DMS79 treated with DMSO at 0.1 percent for 48 hours (cell line): ENCODE data around the gene ARPP21.
A peak's percentile ranks its signal among the peaks of the same experiment; 100 is the strongest.

ENCODE experiments used
- DNase-seq: peaks from one replicate; lab custom pipeline; 2025; lab: John Stamatoyannopoulos, UW

ARPP21 gene

DNA sequence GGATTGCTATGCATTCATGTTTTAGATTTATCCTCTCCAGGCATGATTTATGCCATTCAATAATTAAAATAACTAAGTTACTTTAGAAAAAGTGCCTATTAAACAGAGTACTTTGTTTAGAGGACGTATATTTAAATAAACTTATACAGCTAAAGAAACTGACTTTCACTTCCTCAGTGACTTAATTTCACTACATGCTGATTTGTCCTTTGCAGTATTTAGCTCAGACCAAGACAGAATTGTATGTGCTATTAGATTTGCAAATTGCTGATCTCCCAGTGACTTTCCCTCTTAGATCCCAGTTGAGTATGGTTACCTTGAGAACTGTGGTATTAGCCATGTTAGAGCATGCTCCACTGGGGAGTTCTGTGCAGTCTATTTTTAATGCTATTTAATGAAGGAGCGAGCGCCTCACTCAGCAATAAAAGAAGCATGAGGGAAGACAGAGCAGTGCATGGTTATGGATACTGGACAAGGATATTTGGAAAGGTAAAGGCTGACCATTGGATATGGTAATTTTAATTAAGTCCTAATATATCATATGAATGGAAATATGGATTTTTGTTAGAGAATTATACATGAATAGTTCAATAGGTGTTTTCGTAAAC is 2.7 kb downstream of the ARPP21 start:
- DNase-seq = no peak

GRCh38 chr3:35643495-35643894 is 4.2 kb downstream of the ARPP21 start:
- no peak for DNase-seq

DNA sequence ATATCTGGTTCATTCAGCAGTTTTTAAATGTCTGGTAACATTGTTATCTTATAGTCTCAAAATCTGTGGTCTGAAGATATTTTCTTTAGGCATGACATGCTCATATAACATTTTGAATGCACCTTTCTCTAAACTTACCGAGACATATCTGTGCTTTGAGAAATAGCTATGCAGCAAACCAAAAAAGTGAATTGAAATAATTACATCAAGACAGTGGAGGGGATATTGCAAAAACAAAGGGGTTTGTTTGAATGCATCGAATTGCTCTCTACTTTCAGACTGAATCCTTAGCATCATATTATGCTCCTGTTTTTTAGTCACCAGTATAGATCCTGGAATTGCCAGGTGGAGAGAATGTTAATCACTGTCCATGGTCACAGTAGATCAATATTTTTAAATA is 5.1 kb downstream of the ARPP21 start:
- no peak for DNase-seq

DNA sequence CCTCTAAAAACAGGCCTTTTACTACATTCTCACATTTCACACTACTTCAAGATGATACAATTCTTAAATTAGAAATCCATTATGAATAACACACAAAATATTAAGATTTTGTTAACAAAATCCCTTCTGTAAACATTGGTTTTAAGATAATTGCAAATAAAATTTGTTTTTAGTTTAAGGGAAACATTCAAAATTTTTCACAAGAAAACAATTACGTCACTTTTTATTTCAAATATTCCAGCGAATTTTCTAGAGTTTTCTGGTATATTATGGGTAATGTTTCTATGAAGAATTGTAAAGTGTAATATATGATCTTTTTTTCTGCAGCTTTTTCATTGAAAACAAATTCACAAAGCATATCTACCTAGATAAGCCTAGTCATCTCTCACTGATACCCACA is 5.9 kb downstream of the ARPP21 start:
- DNase-seq = no peak

- no peak for DNase-seq
Observed at GRCh38 chr3:35646081-35646480, 6.8 kb downstream of the ARPP21 start.

DNA sequence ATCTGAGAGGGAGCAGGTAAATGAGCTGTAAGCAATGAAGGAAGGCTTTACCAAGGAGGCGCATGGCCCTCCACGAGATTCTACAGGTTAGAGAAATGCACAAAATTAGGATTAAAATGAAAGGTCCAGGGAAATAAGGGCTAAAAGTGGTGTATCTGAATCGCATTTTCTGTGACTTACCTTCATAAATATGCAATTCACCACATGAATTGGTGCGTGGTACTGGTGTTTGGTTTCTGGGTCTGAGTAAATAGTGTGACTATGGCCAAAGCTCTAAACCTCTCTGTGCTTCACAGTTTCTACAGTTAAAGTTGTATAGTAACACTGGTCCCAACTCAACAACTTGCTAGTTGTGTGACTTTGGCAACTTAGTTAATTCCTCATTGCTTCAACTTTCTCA is 8.1 kb downstream of the ARPP21 start:
- DNase-seq = no peak

DNA sequence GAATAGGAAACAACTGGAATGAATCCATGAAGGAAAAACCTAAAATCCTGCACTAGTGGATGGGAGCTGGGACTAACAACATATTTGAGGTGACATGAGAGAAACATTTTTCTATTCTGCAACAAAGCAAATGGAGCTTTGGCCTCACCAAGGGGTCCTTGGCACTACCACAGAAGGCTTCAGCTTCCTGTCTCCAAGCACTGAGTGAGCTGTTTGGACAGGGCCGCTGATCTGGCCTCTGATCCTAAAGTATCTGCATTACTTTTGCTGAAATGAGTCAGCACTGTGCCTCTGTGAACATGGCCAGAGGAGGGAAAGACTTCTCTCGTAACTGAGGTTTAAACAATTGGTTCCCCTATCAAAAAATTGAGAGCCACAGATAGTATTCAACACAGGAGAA is 9.0 kb downstream of the ARPP21 start:
- no peak for DNase-seq

DNA sequence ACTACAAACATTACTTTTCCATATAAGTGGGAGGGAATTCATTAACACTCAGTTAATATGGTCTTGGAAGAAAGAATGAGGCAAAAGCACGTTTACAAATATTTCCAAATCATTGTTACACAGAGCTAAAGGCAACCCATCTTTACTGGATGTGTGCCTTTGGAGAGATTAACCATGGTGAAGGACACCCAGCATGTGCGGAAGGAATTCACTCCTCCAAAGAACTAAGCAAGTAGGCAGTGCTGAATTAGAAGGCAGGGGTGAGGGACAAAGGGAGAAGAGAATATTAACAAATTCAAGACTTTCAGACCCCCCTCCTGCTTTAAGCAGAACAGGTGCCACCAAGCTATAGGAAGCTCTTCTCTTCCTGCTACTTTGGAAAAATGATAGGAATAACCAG is 10.1 kb downstream of the ARPP21 start:
- DNase-seq = no peak

- no peak for DNase-seq
Observed at GRCh38 chr3:35651426-35651825, 12.1 kb downstream of the ARPP21 start.

DNA sequence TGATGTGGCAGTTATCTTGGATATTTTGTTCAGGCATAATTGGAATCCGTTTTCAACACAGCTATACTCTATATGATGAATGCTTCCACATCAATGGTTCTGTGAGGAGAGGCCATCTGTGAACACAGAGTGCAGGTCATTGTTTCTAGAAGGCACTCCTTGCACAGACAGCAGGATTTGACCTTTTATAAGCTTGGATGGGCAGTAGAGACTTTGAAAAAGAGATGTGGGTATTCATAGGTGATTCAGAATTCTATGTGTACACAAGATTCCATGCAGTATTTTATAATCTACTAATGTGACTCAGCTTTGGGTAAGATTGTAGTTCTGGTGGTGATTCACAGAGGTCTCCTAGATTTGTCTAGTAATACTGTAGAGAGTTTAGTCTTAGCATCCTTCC is 12.5 kb downstream of the ARPP21 start:
- no peak for DNase-seq

GRCh38 chr3:35653347-35653746 is 14.0 kb downstream of the ARPP21 start:
- no peak for DNase-seq

- no peak for DNase-seq
Observed at GRCh38 chr3:35654476-35654875, 15.2 kb downstream of the ARPP21 start.

DNA sequence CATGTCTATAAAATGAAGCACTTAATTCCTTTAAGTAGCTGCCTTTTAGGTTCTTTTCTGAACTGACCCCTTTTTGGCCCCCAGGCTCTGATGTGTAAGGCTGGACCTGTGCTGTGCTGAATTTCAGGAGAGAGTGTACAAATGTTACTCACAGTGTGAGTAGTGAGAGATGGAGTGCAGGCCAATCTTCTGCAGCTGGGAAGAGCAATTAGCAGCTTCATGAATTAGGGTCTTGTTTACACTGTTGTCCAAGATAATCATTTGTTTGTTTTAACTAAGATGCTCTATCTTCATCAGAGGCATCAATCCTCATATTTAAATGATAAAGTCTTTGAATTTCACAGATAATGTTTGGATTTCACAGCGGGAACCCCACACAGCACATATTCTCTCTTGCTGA is 19.4 kb downstream of the ARPP21 start:
- DNase-seq = no peak

- no peak for DNase-seq
Observed at GRCh38 chr3:35659768-35660167, 20.4 kb downstream of the ARPP21 start.

DNA sequence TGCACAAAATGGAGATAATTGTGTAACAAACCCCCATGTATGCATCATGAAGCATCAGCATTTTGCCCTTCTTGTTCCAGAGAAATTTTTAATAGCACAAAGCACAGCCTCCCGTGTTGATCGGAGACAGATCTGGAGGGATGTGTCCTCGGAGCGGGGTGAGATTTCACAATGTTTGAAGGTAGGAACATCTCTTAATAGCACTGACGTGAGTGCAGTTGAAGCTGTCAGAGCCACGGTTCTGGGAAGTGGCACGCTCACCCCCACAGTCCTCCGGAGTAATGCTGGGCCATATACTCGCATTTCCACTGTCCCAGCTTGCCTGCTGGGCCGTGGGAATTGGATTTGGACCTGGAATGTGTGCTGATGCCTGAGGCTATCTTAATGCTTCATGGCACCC is 24.1 kb downstream of the ARPP21 start:
- DNase-seq = no peak

DNA sequence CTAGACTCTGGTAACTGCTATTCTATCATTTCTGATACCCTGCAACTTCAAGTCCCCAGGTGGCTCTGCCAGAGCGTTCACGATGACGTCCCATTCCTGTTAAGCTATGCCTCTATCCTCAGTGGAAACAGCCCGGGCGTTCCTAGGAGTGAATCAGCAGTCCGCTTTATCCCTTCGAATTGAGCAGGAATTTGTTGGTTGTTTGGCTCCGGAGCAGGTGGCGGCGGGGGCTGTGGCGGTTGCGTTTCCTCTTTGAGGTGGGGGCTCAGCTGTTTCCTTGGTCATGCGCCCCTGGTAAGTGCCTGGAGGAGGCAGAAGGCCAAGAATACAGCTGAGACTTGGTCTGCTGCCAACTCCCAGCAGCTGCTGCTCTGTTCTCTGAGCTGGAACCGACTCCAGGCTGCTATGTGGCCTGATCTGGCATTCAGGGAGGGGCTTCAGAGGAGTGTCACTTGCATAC is 25.2 kb downstream of the ARPP21 start:
- peak; percentile 90 for DNase-seq

GRCh38 chr3:35665390-35666055 is 26.2 kb downstream of the ARPP21 start:
- peak; percentile 34 for DNase-seq

DNA sequence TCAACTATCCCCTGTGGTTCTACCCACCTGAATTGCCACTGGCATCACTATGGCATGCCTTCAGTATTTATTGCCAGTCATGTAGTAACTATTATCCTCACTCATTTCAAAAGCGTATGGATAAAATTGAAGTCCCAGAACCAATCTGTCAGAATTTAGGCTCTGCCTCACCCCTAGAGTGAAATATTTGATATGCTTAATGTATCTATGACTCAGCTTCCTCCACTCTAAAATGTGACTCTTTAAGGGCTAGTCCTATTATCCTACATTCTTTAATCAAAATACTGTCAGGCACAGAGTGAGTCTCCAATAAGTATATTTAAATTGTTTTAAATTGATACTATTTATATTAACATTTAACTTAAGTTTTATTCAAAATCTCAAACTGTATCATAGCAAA is 27.6 kb downstream of the ARPP21 start:
- no peak for DNase-seq

DNA sequence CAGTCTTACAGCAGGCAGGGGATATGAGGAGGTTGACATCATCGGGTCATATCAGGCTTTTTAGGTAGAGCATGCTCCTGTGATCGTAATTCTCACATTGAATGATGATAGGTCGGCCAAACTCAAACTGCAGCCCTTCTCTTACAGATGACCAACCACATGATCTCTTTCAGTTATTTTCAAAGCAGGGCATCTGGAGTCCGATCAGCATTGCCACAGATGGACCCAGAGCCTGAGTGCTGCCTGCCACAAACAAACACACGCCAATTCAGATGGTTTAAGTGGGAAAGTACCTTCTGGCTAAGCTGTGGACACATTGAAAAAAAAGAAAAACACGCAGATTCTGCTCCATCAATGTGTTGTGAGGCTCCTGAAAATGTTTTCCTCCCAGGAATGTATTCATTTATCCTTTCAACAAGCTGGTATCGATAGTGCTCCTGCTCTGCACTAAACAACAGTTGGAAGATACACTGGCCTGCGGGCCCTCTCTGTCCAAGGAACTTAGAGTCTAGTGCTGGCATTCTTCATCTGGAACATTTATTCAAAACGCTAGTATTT is 31.2 kb downstream of the ARPP21 start:
- DNase-seq = no peak

DNA sequence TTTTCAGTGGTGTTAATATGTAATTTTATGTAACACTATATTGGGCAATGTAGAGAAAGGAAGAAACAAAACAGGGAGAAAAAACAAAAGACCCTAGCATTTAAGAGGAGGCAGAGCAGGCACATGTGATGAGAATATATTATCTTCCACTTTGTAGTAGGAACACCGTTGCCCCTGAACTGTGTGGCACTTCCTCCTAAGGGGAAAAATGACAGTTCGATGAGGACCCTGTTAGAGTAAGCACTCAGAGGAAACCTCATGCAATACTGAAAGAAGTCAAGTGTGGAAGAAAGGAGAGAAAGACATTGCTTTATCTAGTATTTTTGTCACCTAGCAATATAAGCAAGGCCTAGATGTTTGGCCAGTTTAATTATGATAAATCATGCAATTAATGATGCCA is 32.2 kb downstream of the ARPP21 start:
- DNase-seq = no peak

DNA sequence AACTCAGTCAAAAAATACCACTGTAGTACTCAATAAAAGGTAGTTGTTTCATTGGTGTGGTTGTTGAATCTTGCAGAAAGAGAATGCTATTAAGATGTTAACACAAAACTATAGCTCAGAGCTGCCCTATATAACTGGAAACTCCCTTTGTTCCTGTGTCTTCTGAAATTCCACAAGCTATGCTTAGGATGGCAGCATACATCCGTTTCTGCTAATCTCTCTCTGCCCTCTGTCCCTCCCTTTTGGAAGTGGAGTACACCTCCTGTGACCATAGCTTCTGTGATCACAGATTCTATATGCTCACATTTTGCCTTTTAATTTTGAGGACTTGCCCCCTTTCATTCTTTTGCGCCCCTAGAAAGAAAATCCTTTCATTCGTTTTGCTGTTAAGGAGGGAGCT is 33.7 kb downstream of the ARPP21 start:
- DNase-seq = no peak

DNA sequence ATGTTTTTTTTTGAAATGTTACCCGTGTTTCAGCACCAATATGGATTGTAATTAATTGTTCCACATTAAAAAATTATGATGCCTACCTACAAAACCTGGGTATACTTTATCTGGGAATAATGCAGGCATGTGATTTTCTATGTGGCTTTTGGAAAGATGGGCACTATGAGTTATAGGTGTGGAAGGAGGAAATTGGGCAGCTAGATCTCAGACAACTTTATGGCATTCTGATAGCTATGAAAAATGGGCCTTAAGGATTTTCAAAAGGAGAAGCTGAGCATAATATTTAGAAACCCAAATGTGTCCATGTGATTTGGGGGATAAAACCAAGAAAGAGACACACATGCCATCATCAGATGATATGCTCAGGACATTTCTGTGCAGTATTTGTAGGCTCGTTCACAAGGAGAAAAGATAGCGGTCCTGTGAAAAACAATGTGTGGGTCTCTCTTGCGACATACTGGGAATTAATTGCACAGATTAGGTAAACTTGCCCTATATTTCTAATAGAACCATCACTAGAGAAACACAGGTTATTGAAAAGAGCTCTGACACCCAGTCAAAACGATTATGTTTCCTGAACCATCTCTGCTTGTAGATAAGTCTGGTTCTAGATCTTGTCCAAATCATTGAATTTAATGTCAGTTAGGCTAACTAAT is 35.3 kb downstream of the ARPP21 start:
- DNase-seq = no peak

- DNase-seq = no peak
Observed at GRCh38 chr3:35675206-35675605, 35.9 kb downstream of the ARPP21 start.
